ENCODE measurements around the gene KCNF1.

The KCNF1 gene

GRCh38 chr2:10880586-10881321, 31.0 kb upstream of the KCNF1 start:
- no peak for DNase-seq (ENCODE audit: low read depth)

- DNase-seq (ENCODE audit: low read depth) = no peak
Observed at GRCh38 chr2:10882568-10882967, 29.2 kb upstream of the KCNF1 start.

DNA sequence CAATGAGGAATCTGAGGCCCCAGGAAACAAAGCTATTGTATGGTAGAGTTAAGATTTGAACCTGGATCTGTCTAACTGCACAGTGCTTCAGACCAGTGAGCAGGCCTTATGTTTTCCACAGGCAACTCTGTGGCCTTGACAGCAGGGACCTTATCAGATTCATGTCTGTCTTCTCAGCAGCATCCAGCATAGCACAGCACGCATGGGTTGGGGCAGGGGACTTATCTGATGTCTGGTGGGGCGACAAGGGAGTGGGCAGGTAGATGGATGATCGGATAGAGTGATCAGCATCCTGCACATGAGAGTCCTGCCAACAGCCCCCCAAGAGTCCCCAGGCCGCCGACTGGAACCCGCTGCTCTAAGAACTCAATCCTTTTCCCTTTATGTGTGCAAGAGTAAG, 28.7 kb upstream of the KCNF1 start:
- DNase-seq (ENCODE audit: low read depth) = no peak

- no peak for DNase-seq (ENCODE audit: low read depth)
Observed at GRCh38 chr2:10883801-10884478, 27.8 kb upstream of the KCNF1 start.

DNA sequence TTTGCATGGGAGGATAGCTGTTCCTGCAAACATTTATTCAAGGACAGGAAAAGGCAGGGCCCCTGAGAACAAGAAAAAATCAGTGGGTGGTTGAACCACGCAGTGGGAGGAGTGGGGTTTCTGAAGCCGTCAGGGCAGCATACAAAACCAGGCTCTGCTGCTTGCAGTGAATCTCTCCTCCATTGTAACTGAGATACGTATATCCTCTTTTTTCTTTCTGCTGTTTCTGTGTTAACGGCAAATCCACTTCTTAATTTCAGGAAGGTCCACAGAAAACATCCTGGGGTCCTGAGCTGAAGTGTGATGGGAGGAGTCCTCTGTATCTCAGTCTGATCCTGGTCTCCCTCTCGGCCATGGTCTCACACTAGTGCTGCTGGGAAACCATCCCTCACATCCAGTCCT, 27.2 kb upstream of the KCNF1 start:
- no peak for DNase-seq (ENCODE audit: low read depth)

DNA sequence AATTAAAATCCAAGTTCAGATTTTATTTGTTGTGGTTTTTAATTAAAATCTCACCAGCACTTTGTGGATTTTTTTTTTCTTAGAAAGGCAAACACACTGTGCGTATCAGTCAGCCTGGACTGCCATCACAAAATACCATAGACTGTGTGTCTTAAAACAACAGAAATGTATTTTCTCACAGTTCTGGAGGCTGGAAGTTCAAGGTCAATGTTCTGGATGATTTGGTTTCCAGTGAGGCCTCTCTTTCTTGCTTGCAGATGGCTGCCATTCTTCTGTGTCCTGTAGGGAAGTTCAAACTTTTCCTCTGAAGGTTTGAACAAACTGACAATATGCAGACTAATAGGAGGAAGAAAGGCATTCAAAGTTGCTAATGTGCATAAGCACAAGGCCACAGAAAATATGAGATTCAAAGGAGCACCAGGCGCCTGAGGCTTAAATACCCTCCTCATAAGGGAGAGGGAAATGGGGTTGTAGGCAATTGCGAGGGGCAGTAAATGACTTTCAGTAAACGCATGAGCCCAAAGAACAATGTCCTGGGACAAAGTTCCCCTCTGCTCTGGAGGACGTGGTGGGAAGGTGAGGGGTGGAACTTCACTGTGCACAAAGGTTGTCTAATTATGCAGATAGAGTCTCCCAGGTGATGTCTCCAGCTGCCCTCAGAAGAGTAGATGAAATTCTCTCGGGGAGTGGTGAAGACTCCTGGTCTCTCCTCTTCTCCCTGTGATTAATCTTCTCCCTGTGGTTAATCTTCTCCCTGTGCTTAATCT, 26.5 kb upstream of the KCNF1 start:
- no peak for DNase-seq (ENCODE audit: low read depth)

DNA sequence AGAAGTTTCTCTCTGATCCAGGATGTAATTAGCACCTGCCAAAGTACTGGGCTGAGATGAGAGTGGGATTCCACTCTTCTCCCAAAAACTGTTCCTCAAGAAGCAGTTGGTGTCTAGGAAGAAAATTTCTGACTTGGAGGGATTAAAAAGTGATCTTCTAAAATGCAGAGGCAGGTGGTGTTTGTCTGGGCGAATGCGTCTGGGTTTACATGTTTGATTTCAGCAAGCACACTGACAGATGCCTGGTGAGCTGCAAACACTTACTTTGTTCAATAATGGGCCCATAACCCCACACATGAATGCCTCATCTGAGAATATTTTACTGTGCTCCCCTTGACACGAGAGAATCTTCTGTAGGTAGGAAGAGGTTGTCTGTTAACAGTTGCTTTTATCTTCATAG, 24.3 kb upstream of the KCNF1 start:
- no peak for DNase-seq (ENCODE audit: low read depth)

GRCh38 chr2:10889651-10890215, 22.0 kb upstream of the KCNF1 start:
- DNase-seq (ENCODE audit: low read depth) = no peak

DNA sequence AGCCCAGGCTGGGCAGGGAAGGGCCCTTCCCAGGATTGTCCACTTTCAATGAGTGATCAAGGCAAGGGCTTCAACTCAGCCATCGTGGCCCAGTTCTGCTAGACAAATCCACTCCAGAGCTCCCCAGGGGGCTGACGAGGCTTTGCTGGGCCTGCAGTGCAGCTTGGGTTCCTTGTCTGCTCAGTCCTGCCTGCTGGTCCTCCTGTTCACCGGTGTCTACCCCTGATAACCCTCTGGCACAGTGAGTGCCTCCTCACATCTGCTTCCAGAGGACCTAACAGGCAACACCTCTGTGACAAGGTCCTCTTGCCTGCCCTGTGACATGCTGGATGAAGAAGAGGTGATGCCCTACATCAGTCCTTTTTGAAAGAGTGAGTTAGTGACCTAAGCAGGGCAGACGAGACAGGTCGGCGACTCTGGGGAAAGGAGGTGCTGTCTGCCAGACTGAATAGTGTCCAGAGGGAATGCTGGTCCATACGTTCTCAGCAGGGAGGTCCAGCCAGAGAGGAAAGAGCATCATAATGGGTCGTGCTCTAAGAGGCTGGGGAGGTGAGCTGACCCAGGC, 20.9 kb upstream of the KCNF1 start:
- no peak for DNase-seq (ENCODE audit: low read depth)

- no peak for DNase-seq (ENCODE audit: low read depth)
Observed at GRCh38 chr2:10891390-10891789, 20.3 kb upstream of the KCNF1 start.

DNA sequence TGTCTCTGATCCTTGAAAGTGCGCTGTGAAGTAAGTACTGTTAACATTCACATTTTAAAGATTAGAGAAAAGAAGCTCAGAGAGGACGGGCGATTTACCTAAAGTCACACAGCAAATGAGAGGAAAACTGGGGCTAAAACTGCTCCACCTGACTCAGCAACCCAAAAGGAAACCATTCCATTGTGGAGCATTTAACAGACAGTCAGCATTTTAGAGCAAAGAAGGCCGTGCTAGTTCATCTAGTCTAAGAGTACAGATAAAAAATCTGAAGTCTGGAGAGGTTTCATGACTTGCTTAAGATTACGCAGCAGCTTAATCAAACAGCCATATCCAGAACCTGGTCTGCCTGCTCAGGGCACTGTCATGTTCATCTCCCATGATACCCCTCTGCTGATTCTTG, 19.9 kb upstream of the KCNF1 start:
- no peak for DNase-seq (ENCODE audit: low read depth)

- DNase-seq (ENCODE audit: low read depth) = no peak
Observed at GRCh38 chr2:10892316-10892715, 19.4 kb upstream of the KCNF1 start.

DNA sequence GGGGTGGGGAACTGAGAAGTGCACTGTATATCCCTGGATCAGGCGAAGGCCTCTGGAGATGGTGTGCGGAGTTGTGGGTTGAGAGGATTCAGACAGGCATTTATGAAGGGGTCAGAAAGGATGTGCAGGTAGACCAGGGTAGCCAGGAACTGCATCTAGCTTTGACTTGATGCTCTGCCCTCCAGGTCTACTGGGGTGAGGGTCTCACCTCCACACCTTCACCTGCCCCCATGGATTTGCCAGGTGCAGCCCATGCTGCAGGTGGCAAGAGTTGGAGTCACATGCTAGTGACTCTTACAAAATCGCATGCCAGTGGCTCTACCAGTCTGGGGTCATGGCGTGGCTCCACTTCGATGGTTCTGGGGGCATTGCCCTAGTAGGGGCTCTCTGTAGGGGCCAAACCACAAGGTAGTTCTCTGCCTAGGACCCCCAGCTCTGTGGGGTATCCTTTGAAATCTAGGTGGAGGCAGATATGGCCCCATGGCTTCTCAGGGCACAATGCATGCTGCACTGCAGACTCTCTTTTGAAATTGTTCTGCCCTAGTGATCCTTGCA, 18.9 kb upstream of the KCNF1 start:
- DNase-seq (ENCODE audit: low read depth) = no peak

GRCh38 chr2:10894264-10894935, 17.3 kb upstream of the KCNF1 start:
- no peak for DNase-seq (ENCODE audit: low read depth)

DNA sequence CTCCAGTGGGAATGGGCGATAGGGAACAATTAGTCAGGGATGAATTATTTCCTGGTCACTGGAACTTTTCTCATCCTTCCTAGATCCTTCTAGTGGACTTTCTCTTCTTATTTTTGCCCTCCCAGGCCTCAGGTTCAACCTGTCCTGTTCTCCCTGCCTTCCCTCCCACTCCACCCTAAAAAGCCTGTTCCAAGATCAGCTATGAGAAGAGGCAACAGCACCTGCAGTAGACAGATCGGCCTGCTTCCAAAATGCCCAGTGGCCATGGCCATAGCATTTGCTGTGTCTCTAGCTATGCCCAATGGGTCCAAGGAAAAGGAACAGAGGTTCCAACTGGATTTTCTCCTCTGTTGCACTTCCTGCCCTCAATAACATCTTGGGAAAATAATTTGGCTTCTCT, 16.5 kb upstream of the KCNF1 start:
- no peak for DNase-seq (ENCODE audit: low read depth)

GRCh38 chr2:10897956-10898355, 13.8 kb upstream of the KCNF1 start:
- no peak for DNase-seq (ENCODE audit: low read depth)

- no peak for DNase-seq (ENCODE audit: low read depth)
Observed at GRCh38 chr2:10900216-10901109, 11.3 kb upstream of the KCNF1 start.

- no peak for DNase-seq (ENCODE audit: low read depth)
Observed at GRCh38 chr2:10901160-10901939, 10.4 kb upstream of the KCNF1 start.

GRCh38 chr2:10903861-10904210, 7.9 kb upstream of the KCNF1 start:
- no peak for DNase-seq (ENCODE audit: low read depth)

DNA sequence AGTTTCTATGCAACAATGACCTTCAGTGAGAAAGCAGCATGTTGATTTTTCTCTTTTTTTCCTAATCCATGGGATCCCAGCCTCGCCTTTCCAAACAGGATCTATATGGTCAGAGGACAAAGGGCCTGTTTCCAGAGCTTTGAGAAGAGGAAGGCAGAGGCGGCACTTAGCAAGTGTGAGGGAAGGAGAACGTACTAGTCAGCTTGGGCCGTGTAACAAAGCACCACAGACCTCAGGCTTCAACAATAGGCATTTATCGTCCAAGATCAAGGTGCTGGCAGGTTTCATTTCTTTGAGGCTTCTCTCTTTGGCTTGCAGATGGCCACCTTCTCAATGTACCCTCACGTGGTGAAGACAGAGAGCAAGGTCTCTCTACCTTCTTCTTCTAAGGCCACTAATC, 7.3 kb upstream of the KCNF1 start:
- no peak for DNase-seq (ENCODE audit: low read depth)
